NK-92 treated with Interleukin-12 subunit alpha and Interleukin-12 subunit beta, amount 100 ng/mL, for 24 hours (cell line): Measurements from ENCODE around the gene SLC25A18.
"Not testable (repeated sequence)": the region's sequence is repeated elsewhere in the genome, so short reads cannot be mapped to it uniquely, and the experiment has no call there.

Experiments
- DNase-seq: peaks from one replicate; lab custom pipeline; 2025; lab: John Stamatoyannopoulos, UW

Gene SLC25A18, protein sequence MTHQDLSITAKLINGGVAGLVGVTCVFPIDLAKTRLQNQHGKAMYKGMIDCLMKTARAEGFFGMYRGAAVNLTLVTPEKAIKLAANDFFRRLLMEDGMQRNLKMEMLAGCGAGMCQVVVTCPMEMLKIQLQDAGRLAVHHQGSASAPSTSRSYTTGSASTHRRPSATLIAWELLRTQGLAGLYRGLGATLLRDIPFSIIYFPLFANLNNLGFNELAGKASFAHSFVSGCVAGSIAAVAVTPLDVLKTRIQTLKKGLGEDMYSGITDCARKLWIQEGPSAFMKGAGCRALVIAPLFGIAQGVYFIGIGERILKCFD

GRCh38 chr22:17562906-17563870, at the start of gene SLC25A18:
Gene SLC25A18, plus strand, starts transcription at chr22:17563498. Its CDS starts 16,447 bp downstream, at chr22:17579945.
- DNase-seq, result no peak

GRCh38 chr22:17513612-17514011, 49.7 kb upstream of the SLC25A18 start:
- DNase-seq, result no peak

DNA sequence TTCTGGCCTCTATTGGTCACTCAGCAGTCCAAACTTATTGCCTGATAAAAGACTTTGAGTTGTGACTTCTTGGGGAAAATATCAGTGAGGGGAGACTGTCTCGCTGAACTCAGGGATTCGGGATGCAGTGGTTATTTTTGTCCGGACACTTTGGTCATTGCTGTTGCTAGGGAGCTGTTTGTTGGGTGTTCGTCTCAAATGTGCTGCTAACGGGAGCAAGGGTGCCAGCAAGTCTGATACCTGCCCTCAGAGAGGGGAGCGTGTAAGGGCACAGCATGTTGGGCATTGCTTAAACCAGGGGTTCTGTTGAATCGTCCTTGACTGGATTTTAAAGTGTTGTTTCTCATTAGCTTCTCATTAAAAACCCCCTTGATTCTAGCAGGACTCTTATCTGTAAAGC, 49.2 kb upstream of the SLC25A18 start:
- no peak for DNase-seq

DNA sequence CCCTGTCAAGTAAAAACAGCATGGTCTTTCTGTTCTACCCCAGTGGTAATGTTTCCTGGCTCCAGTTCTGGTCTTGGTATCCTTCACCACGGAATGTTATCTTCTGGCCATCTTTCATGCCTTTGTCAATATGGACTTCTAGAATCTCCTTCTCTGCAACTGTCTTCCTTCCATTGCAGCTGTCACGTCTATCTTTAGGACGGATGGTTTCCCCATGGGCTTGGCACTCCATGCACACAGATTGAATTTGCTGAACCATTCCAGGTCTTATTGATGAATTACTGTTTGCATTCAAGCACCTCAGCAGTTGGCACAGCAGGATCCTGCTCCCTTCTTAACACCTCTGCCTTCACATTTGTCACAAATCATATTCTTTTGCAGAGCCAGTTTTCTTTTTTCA, 44.9 kb upstream of the SLC25A18 start:
- no peak for DNase-seq

GRCh38 chr22:17521971-17522370, 41.3 kb upstream of the SLC25A18 start:
- DNase-seq, result not testable (repeated sequence)

GRCh38 chr22:17523925-17524324, 39.4 kb upstream of the SLC25A18 start:
- no peak for DNase-seq

GRCh38 chr22:17536269-17536668, 27.0 kb upstream of the SLC25A18 start:
- no peak for DNase-seq

GRCh38 chr22:17537155-17537554, 26.1 kb upstream of the SLC25A18 start:
- DNase-seq, result no peak

DNA sequence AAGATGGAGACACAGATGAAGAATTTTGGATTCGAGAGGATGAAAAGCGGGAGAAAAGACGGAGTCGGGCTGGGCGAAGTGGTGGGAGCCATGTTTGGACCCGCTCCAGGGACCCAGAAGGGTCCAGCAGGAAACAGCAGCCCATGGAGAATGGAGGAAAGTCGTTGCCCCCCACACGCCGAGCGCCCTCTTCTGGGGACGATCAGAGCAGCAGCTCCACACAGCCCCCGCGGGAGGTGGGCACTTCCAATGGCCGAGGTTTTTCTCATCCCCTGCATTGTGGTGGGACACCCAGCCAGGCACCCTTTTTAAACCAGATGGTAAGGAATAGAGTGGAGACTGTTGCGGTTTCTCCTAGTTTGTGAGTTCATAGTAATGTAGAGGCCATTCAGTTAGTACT, 22.8 kb upstream of the SLC25A18 start:
- DNase-seq, result no peak

DNA sequence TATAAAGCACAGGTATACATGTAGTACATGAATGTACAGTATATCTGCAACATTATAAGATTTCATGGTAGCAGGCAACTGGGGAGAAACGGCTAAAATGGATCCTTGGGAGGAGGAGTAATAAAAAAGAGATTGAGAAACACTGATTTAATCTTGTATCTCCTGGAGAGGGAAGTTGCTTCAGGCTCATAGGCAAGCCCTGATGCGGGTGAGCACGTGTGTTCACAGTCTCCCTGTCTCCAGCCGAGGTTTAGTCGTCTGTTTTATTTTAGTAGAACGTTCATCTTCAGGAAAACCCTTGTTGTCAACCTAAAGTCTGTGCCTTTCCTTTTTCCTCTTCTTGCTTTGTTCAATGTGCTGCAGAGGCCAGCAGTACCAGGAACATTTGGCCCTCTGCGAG, 21.8 kb upstream of the SLC25A18 start:
- DNase-seq, result no peak

DNA sequence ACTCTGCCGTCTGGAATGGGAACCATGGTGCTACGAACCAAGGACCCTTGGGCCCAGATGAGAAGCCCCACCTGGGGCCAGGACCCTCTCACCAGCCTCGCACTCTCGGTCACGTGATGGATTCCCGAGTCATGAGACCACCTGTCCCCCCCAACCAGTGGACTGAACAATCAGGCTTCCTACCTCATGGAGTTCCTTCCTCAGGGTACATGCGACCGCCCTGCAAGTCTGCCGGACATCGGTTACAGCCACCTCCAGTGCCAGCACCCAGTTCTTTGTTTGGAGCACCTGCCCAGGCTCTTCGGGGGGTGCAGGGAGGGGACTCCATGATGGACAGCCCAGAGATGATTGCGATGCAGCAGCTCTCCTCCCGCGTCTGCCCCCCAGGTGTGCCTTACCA, 20.8 kb upstream of the SLC25A18 start:
- DNase-seq, result no peak

DNA sequence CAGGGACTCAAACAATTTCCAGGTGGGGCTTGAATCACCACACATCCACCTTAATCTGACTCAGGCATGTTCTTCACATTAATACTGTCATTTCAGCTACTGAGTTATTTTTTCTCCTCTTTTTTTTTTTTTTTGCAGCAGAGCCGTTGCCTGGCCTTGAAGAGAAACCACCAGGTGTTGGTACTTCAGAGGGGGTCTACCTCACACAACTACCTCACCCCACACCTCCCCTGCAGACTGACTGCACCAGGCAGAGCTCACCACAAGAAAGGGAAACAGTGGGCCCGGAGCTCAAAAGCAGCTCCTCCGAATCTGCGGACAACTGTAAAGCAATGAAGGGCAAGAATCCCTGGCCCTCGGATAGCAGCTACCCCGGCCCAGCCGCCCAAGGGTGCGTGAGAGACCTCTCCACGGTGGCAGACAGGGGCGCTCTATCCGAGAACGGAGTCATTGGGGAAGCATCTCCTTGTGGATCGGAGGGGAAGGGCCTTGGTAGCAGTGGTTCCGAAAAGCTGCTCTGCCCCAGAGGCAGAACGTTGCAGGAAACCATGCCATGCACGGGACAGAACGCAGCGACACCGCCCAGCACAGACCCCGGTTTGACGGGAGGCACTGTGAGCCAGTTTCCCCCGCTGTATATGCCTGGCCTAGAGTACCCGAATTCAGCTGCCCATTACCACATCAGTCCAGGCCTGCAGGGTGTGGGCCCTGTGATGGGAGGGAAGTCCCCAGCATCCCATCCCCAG, 15.1 kb upstream of the SLC25A18 start:
- no peak for DNase-seq

DNA sequence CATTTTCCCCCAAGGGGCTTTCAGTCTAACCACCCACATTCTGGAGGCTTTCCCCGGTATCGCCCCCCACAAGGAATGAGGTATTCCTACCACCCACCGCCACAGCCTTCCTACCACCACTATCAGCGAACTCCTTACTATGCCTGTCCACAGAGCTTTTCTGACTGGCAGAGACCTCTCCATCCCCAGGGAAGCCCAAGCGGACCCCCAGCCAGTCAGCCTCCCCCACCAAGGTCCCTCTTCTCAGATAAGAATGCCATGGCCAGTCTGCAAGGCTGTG, 14.6 kb upstream of the SLC25A18 start:
- DNase-seq, result no peak

DNA sequence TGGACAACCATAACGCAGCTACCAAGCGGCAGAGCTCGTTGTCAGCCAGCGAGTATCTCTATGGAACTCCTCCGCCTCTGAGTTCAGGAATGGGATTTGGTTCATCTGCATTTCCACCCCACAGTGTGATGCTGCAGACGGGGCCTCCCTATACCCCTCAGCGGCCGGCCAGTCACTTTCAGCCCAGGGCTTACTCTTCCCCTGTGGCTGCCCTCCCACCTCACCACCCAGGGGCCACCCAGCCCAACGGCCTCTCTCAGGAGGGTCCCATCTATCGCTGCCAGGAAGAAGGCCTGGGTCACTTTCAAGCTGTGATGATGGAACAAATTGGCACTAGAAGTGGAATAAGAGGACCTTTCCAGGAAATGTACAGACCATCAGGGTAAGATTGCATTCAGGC, 14.1 kb upstream of the SLC25A18 start:
- DNase-seq, result no peak

- no peak for DNase-seq
Measured at GRCh38 chr22:17549655-17550054, 13.6 kb upstream of the SLC25A18 start.

GRCh38 chr22:17552737-17553136, 10.6 kb upstream of the SLC25A18 start:
- no peak for DNase-seq

DNA sequence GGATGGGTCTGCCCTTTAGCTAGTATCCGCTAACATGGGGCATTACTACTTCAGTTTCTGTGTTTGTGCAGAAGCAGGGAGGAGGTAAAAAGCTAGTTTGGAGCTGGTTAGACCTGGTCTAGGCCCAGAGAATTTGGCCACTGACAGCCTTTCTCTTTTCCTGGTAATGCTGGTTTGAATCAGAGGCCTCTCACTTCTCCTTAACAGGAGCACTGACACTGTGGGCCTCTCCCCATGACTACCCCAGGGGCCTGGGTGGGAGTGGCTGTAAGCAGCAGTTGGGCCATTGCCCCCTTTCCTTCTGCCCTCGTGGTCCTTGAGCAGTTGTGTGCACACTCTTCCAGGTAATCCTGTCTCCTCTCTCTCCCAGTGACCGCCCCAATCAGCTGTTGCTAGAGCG, 8.5 kb upstream of the SLC25A18 start:
- DNase-seq, result no peak

- DNase-seq, result no peak
Measured at GRCh38 chr22:17559188-17559587, 4.1 kb upstream of the SLC25A18 start.

- DNase-seq, result no peak
Measured at GRCh38 chr22:17563936-17564391, 666 bp downstream of the SLC25A18 start.

- not testable (repeated sequence) for DNase-seq
Measured at GRCh38 chr22:17566016-17566687, 2.9 kb downstream of the SLC25A18 start.

DNA sequence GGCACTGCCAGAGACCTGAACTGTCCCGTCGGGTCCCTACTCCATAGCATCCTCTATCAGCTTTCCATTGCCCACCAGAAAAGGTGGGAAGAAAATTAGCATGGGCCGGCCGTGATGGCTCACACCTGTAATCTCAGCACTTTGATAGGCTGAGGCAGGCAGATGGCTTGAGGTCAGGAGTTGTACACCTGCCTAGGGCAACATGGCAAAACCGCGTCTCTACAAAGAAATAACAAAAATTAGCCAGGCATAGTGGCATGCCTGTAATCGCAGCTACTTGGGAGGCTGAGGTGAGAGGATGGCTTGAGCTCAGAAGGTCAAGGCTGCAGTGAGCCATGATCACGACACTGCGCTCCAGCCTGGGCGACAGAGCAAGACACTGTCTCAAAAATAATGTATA, 3.5 kb downstream of the SLC25A18 start:
- no peak for DNase-seq

- DNase-seq, result no peak
Measured at GRCh38 chr22:17569971-17570511, 6.7 kb downstream of the SLC25A18 start.
